ENCODE measurements around the gene TREX2. TPM values are rescaled to one million over a fixed set of nuclear protein-coding genes. Genes with fewer than 3 reads are reported as not detected.

TREX2 gene
- total and polyA plus RNA-seq, 2 donors (not counting 1 experiment from before 2014, with no cell fraction given), result 3.3 to 3.8 TPM

- Histone ChIP-seq H3K9ac (ENCODE audit: low read length) (no peak overlapping the region), H4K20me1 (ENCODE audit: control insufficient read depth, insufficient read depth, low read length, poor library complexity, severe bottlenecking) (no peaks in the 10 kb centered on the region), H3K27ac (ENCODE audit: low read length in 2 of 2) (no peak overlapping the region), H3K4me3 (ENCODE audit: control extremely low read depth in 1 of 5, extremely low read depth in 1 of 5, insufficient read depth in 1 of 5, low read depth in 2 of 5, low read length in 4 of 5) (no peak overlapping the region), H3K4me2 (replicated peaks; ENCODE audit: low read depth, low read length, poor library complexity, severe bottlenecking) (no peak overlapping the region), H3K9me3 (ENCODE audit: control extremely low read depth in 1 of 3, control insufficient read depth in 2 of 3, insufficient read depth in 1 of 3, low read length in 2 of 3) (peaks cover 0 to 5% (median 0%) of the 10 kb centered on the region in 3 donors), H3K27me3 (replicated peaks in 1 of 4; ENCODE audit: control extremely low read depth in 1 of 4, control insufficient read depth in 3 of 4, insufficient read depth in 4 of 4, low read length in 3 of 4) (no peaks in the 10 kb centered on the region), H3K4me1 (ENCODE audit: control insufficient read depth in 2 of 2, insufficient read depth in 2 of 2, low read length in 2 of 2) (no peaks in the 10 kb centered on the region), H2AFZ (ENCODE audit: insufficient read depth, low read depth, low read length, poor library complexity, severe bottlenecking) (no peak overlapping the region), H3K79me2 (ENCODE audit: control insufficient read depth, insufficient read depth, low read length) (no peaks in the 10 kb centered on the region), H3K36me3 (replicated peaks in 1 of 2; ENCODE audit: control extremely low read depth in 1 of 2, control insufficient read depth in 1 of 2, extremely low read depth in 1 of 2, insufficient read depth in 2 of 2, low read length in 1 of 2) (no peaks in the 10 kb centered on the region)
- intact Hi-C loops (cut with micrococcal nuclease), result no loop called here
- Mint-ChIP-seq H3K4me3 (no peak overlapping the region), H3K4me1 (no peaks in the 10 kb centered on the region), H3K27me3 (no peaks in the 10 kb centered on the region), H3K9me3 (ENCODE audit: insufficient read depth) (no peaks in the 10 kb centered on the region), H3K27ac (no peak overlapping the region)
- no peak for ATAC-seq (ENCODE audit: low read depth)
- ChIA-PET POLR2A (no interaction called here), CTCF (no interaction called here)
- no CpG with 5 or more reads among the region's 3 CpGs for WGBS (ENCODE audit: insufficient coverage)
- no peak for DNase-seq
- TF ChIP-seq CTCF (IDR thresholded peaks at IDR 0.05) (no peak), EZH2 (IDR thresholded peaks at IDR 0.05; ENCODE audit: borderline replicate concordance, insufficient read depth, low read depth, low read length, poor library complexity, severe bottlenecking) (no peak)
These were observed 19.7 kb downstream of the TREX2 start for GRCh38 chrX:153426204-153426603.

GRCh38 chrX:153423652-153424051, 22.2 kb downstream of the TREX2 start:
- Histone ChIP-seq H3K9me3 (ENCODE audit: control extremely low read depth in 1 of 3, control insufficient read depth in 2 of 3, insufficient read depth in 1 of 3, low read length in 2 of 3) (no peaks in the 10 kb centered on the region), H3K9ac (ENCODE audit: low read length) (no peak overlapping the region), H2AFZ (ENCODE audit: insufficient read depth, low read depth, low read length, poor library complexity, severe bottlenecking) (no peak overlapping the region), H4K20me1 (ENCODE audit: control insufficient read depth, insufficient read depth, low read length, poor library complexity, severe bottlenecking) (no peaks in the 10 kb centered on the region), H3K27me3 (replicated peaks in 1 of 4; ENCODE audit: control extremely low read depth in 1 of 4, control insufficient read depth in 3 of 4, insufficient read depth in 4 of 4, low read length in 3 of 4) (no peaks in the 10 kb centered on the region), H3K79me2 (ENCODE audit: control insufficient read depth, insufficient read depth, low read length) (no peaks in the 10 kb centered on the region), H3K4me2 (replicated peaks; ENCODE audit: low read depth, low read length, poor library complexity, severe bottlenecking) (no peak overlapping the region), H3K27ac (ENCODE audit: low read length in 2 of 2) (no peak overlapping the region), H3K4me3 (ENCODE audit: control extremely low read depth in 1 of 5, extremely low read depth in 1 of 5, insufficient read depth in 1 of 5, low read depth in 2 of 5, low read length in 4 of 5) (no peak overlapping the region), H3K4me1 (ENCODE audit: control insufficient read depth in 2 of 2, insufficient read depth in 2 of 2, low read length in 2 of 2) (no peaks in the 10 kb centered on the region), H3K36me3 (replicated peaks in 1 of 2; ENCODE audit: control extremely low read depth in 1 of 2, control insufficient read depth in 1 of 2, extremely low read depth in 1 of 2, insufficient read depth in 2 of 2, low read length in 1 of 2) (no peaks in the 10 kb centered on the region)
- TF ChIP-seq CTCF (IDR thresholded peaks at IDR 0.05), result no peak
- no peak for TF ChIP-seq EZH2 (IDR thresholded peaks at IDR 0.05; ENCODE audit: borderline replicate concordance, insufficient read depth, low read depth, low read length, poor library complexity, severe bottlenecking)
- intact Hi-C loops (cut with micrococcal nuclease), result no loop called here
- no peak for ATAC-seq (ENCODE audit: low read depth)
- POLR2A ChIA-PET, result no interaction called here
- no peaks in the 10 kb centered on the region for H3K9me3 Mint-ChIP-seq (ENCODE audit: insufficient read depth)
- H3K27ac Mint-ChIP-seq, result no peak overlapping the region
- no peaks in the 10 kb centered on the region for H3K4me1 Mint-ChIP-seq
- no peak overlapping the region for H3K4me3 Mint-ChIP-seq
- H3K27me3 Mint-ChIP-seq, result no peaks in the 10 kb centered on the region
- DNase-seq, result no peak
- CTCF ChIA-PET, result no interaction called here
- 80% methylated on average over 1 of the region's 8 CpGs for WGBS (ENCODE audit: insufficient coverage)
